ENCODE data around the gene NTN4. TPM values are rescaled to one million over a fixed set of nuclear protein-coding genes. Genes with fewer than 3 reads are reported as not detected.

Gene NTN4
- total RNA-seq, 1 experiment from 2014 or later, result 1.4 TPM

- no peak overlapping the region for H3K4me3 ChIP-seq (ENCODE audit: insufficient read depth, low read depth, low read length)
- peak; percentile 35 for DNase-seq
- no peaks in the 10 kb centered on the region for H3K36me3 ChIP-seq (replicated peaks; ENCODE audit: control insufficient read depth, insufficient read depth, low read length)
- H3K27me3 ChIP-seq (ENCODE audit: control insufficient read depth, insufficient read depth, low read length), result no peaks in the 10 kb centered on the region
These were observed 182.1 kb downstream of the NTN4 start for GRCh38 chr12:95608252-95609033.

Other genes starting within 250 kb of the NTN4 start
- gene USP44, start 239.3 kb downstream of the NTN4 start, total RNA-seq (2014; rRNA removed; shearing (Covaris generic)), result 102 and 142 TPM in 2 replicates
- 33.2 and 33.8 TPM in 2 replicates for gene SNRPF, start 68.2 kb upstream of the NTN4 start, total RNA-seq (2014; rRNA removed; shearing (Covaris generic))
- not detected in 2 replicates for gene CCDC38, start 151.8 kb upstream of the NTN4 start, total RNA-seq (2014; rRNA removed; shearing (Covaris generic))
- gene AMDHD1, start 152.6 kb upstream of the NTN4 start, total RNA-seq (2014; rRNA removed; shearing (Covaris generic)), result 0.41 and 1.0 TPM in 2 replicates
- 0.10 and 0.15 TPM in 2 replicates for gene HAL, start 205.6 kb upstream of the NTN4 start, total RNA-seq (2014; rRNA removed; shearing (Covaris generic))
- 98.7 and 134 TPM in 2 replicates for gene LTA4H, start 244.8 kb upstream of the NTN4 start, total RNA-seq (2014; rRNA removed; shearing (Covaris generic))

Data from H7 (cell line).